ENCODE data around the gene TAF1B.
"Not testable (repeated sequence)": the region's sequence is repeated elsewhere in the genome, so short reads cannot be mapped to it uniquely, and the experiment has no call there.

TAF1B gene

DNA sequence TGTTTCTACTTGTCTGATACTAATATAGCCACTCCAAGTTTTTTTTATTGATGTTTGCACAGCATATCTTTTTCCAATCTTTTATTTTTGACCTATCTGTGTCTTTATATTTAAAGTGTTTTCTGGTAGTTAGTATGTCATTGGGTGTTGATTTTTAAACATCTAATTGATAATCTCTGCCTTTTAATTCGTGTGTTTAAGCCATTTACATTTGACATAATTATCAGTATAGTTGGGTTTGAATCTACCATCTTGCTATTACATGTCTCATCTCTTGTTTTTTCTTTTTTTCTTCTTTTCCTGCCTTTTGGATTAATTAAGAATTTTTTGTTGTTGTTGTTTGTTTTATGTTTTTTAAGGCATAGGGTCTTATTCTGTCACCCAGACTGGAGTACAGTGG lies 44.2 kb downstream of the TAF1B start:
- DNase-seq = no peak

DNA sequence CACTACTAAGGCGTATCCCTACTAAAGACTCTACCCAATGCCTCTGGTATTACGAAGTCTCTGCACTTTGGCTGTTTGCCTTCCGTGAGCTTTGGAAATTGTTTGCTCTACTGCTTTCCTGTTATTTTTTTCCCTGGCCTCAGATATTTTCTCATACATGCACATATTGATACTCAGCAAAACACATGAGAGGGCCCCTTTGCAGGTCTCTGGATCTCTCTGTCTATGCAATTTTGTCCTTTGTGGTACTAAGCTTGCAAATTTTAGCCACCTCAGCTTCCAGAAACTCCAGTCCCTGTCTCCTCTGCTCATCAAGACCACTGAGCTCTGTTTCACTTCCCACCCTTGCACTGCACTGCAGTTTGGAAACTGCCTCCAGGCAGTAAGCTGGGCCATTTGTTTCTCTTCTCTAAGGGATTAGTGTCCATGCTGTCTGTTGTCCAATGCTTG lies 46.6 kb downstream of the TAF1B start:
- no peak for DNase-seq

DNA sequence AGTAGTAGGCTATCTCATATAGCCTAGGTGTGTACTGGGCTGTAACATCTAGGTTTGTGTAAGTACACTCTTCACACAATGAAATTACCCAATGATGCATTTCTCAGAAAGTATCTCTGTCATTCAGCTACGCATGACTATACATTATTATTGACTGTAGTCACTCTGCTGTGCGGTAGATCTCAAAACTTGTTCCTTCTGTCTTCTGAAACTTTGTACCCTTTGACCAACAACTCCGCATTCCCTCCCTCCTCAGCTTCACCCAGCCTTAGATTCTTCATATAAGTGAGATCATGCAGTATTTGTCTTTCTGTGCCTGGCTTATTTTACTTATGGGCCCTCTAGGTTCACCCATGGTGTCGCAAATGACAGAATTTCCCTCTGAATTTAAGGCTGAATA lies 49.0 kb downstream of the TAF1B start:
- DNase-seq = no peak

DNA sequence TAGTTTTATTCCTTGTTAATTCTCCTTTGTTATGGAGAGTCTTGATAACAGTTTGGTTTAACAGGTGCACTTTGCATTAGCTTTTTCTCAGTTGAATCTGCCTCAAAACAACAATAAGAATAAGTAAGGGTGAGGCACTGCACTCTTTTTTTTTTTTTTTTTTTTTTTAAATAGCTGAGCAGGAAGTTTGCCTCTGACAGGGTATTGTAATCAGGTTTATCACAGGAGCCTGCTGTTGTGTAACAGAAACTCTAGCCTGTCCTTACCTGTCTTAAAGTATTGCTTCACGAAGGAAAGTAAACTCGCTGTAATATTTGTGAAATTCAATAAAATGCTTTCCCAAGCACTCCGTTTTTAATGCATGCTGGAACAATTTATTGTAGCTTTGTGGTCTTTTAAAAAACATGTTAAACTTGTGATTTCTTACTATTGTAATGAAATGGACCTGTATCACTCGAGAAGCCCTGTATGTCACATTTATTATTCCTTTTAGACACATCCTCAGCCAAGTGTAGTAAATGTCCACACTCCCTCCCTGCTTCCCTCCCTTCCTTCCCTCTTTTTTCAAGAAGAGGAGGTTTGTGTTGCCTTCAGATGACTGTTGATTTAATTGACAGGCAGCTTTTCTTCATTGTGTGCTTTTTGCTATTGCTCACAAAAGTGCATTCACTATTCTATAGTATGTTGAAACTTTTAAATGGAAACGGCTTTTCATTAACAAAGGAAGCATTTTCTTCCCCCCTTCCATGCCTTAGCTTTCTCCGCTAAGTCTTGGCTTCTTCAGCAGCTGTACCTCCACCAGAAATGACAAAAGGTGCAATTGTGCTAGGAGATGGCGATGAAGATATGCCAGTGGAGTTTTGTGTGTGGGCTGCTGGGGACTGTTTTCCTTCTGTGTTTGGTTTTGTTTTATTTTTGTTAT lies 52.7 kb downstream of the TAF1B start:
- DNase-seq = no peak

DNA sequence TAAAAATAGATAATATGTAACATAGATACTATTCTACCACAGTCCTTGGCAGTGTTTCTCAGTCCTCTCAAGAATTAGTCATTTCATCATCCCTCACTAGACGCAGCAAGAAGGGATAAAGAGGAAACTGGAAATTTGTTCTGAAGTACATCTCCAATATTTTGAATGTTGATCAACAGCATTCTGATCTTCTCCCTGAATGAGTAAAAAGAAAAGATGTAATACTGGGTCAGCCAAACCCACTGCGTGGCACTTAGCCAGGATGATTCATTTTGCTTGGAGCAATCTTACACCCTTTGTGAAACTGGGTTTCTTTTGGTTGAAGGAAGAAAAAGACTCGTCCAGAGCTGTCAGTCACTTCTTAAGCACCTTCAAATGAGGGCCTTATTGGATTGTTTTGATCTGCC lies 54.1 kb downstream of the TAF1B start:
- DNase-seq = no peak

GRCh38 chr2:9897846-9898245 lies 54.6 kb downstream of the TAF1B start:
- no peak for DNase-seq

GRCh38 chr2:9905413-9905812 lies 62.1 kb downstream of the TAF1B start:
- DNase-seq = no peak

DNA sequence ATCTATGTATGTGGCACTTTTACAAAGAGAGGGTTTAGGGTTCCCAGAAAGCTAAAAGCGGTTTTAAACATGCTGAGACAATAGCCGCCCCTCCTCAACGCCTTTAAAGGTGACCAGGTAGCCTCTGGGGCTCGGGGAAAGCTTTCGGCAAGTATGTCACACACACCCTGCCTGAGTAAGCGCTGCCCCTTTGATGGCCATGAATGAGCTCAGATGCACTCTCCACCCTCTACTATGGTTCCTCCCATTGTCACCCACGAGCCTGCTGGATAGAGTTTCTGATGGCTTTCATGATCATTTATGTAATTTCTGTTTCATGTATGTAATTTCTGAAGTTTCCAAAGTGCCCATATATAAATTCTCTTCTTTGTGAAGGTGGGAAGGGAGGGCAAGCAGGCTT lies 64.1 kb downstream of the TAF1B start:
- no peak for DNase-seq

DNA sequence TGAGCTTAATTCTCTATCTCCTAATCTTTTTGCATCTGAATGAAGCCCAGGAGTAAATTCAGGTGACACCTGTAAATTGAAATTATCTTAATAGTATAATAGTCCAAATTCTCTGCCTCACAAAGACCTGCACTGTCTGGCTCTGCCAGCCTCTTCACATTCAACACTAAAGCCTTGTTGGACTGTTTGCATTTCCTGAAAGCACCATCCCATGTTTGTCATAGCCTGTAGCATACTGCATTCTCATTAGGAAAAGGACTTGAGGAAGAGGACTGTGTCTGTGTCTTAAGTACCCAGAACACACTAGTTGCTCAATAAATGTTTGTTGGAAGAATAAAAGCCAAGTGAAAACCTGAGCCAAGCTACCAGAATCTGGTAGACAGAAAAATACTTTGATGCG lies 65.4 kb downstream of the TAF1B start:
- no peak for DNase-seq

GRCh38 chr2:9909106-9909505 lies 65.8 kb downstream of the TAF1B start:
- DNase-seq = no peak

DNA sequence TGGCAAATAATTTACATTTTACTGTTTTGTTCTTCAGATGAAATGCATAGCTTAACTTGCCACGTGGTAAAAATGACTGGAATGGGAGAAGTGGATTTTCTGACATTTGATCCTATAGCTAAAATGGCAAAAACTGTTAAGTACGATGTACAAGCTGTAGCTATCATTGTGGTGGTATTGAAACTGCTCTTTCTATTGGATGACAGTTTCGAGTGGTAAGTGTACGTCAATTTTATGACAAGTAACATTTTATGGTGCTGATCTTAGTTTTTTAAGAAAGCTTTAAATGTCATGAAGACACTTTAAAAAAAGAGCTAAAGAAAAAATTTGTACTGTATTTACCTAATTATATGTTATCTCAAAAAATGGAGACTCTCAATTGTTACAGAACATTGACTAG lies 67.4 kb downstream of the TAF1B start:
- no peak for DNase-seq

DNA sequence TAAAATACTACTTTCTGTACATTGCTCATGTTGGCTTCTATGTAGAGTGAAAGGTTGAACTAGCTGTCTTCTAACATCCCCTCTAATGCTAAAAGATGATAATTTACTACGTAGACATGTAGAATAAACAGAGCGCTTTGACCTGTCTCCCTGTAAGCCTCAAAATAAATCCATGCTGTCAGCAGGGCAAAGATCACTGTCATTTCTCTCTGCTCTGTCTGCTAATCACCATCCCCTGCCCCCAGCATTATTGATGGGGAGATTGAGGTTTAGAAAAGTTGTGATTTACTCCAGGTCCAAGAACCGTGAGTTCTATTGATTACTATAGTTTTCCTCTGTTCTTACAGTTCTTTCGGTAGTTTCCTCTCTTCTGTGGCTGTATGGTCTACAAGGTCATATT lies 69.2 kb downstream of the TAF1B start:
- no peak for DNase-seq

DNA sequence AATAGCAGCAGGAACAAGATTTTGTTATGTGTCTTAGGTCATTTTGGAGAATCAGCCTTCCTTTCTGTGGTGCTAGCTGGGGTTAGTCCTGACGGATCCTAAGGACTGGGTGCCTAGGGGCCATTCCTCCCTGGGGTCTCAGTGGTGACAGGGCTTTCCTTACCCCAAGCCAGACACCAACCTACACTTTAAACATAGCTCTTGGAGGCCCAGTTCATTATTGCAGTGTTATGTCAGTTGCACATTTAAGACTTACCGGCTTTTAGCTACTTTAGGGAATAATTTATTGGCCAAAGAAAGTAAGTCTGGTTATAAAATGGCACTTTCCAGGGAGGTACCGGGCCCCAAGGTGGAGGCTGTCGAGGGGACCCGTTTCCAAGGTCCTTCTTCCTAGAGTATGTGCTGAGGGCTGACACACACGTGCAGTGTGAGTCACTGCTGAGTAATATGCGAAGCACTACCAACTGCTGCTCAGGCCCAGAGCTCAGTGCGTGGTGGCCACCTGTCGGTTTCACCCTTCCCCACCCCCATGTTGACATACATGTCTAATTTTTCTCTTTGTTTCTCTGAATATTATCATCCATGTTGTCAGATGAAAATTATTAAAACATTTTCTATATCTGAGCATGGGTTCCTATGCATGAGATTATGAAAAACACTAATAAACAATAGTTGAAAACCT lies 71.3 kb downstream of the TAF1B start:
- no peak for DNase-seq

- no peak for DNase-seq
These were observed 75.0 kb downstream of the TAF1B start for GRCh38 chr2:9918275-9918674.

DNA sequence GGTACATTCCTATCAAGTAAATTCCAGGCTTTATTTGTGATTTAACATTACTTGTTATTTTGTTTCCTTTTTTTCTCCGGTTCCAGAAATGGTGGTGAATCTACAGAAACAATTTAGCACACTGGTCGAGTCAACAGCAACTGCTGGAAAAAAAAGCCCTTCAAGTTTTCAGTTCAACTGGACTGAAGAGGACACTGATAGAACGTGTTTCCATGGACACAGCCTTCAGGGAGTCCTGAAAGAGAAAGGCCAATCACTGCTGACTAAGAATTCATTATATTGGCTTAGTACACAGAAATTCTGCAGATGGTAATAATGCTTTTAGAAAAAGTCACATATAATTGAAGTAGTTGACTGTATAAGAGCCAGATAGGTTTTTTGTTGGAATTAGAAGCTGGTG lies 76.2 kb downstream of the TAF1B start:
- no peak for DNase-seq

DNA sequence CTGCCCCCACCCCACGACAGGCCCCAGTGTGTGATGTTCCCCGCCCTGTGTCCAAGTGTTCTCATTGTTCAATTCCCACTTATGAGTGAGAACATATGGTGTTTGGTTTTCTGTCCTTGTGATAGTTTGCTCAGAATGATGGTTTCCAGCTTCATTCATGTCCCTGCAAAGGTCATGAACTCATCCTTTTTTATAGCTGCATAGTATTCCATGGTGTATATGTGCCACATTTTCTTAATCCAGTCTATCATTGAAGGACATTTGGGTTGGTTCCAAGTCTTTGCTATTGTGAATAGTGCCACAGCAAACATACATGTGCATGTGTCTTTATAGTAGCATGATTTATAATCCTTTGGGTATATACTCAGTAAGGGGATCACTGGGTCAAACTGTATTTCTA lies 83.7 kb downstream of the TAF1B start:
- DNase-seq = not testable (repeated sequence)

DNA sequence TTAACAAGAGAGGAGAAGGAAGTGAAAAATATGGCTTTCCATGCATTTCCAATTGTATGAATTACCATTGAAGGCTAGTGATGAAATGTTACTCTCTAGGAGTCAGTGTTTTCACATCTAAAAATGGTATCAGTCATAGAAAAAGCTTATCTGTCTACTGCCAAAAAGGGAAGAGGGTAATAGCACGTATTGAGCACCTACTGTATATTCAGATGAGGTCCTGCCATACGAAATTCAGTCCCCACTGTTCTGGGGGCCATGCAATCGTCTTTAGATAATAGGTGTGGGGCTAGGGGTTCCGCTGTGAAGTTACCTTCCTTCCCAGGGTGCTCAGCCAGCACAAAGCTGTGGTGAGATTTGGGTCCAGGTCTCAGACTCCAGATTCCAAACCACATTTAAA lies 94.0 kb downstream of the TAF1B start:
- DNase-seq = no peak

DNA sequence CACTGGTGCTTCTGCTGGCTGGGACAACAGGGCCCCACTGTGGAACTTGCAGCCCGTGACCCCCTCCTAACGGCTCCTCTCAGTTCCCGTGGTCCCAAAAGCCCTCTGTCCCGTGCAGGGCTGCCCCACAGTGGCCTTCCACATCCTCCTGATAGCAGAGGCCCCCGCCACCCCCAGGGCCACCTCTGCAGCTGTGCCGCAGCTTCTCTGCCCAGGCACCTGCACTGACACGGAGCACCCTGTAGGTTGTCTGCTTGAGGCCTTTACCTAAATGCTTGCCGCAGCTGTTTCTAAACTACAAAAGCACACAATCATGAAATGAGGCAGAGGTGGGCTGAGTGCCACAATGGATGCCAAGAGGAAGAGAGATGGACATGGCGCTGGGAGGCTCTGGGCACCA lies 94.7 kb downstream of the TAF1B start:
- no peak for DNase-seq

GRCh38 chr2:9939587-9940485 lies 96.6 kb downstream of the TAF1B start:
- DNase-seq = no peak

DNA sequence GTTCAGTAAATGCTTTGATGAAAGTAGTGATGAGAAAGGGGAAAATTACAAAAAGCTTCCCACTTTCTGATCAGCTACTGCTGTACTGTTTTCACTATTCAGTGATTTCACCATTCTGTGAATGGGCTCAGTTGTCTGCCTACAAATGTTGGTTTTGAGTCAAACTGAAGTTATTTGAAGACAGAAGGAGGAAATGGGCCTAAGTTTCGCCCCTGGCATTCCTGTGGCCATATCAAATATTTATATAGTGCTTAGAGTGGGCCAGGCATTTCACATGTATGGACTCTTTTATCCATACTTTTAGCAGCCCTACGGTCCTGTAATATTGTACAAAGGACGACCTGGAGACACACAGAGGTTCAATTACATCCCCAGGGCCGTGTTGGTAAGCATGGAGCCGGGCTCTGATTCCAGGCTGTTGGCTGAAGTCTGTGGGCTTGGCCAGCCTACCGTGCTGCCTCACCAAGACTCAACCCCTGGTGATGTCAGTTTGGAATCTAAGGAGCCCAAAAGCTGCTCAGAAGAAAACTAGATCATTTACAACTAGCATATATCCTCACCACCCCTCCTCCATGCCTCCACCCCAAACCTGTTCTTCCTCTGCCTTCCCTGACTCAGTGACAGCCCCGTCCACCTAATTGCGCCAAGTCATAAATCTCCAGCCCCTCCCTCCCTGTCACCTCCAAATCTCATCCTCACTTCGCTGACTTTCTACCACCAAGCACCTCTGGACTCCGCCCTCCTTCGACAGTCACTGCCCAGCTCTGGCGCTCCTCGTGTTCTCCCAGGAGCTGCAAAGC lies 98.1 kb downstream of the TAF1B start:
- peak; percentile 8 for DNase-seq

GRCh38 chr2:9941996-9942390 lies 98.7 kb downstream of the TAF1B start:
- DNase-seq = no peak

DNA sequence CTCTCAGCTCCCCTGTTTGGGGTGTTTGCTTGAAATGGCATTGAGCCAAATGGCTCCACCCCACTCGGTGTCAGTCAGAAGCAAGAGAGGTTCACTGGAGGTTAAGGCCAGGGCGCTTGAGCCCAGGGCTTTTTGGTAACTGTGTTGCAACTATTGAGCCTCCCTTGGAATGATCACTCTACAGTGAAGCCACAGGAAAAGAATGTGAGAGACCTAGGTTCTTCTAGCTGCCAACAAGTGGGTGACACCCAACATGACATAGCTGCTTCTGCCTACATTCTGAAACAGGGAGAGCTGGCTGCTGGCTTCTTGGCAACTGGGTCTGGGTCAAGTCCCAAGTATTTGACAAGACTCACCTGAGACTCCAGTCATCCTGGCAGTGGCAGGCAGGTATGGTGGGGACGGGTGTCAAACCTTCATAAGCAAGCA lies 101.1 kb downstream of the TAF1B start:
- DNase-seq = no peak

All from NCI-H510A treated with DMSO at 0.1 percent for 48 hours (cell line).